H1 (cell line): ENCODE results near the gene ARHGEF40. TPM values are rescaled to one million over a fixed set of nuclear protein-coding genes. Genes with fewer than 3 reads are reported as not detected.

ENCODE experiments used
- ASH2L ChIP-seq: fragments of 200-600, 300-600 bp; sonication (generic); IDR thresholded peaks from one replicate; pipeline ENCODE4 v1.7.1; 2017; ENCODE audit warnings: low read length
- ATF3 ChIP-seq: IDR thresholded peaks from 2 replicates; pipeline ENCODE4 v1.6.1; 2011; ENCODE audit warnings: low read depth, mild to moderate bottlenecking, low read length; ENCODE audit not compliant: insufficient read depth
- CEBPB ChIP-seq: IDR thresholded peaks from 2 replicates; pipeline ENCODE4 v1.6.1; 2012; ENCODE audit warnings: low read depth, low read length
- CTBP2 ChIP-seq: IDR thresholded peaks from 2 replicates; pipeline ENCODE4 v1.7.0; 2011; ENCODE audit warnings: borderline replicate concordance, mild to moderate bottlenecking, moderate library complexity, mixed read lengths, low read length; ENCODE audit not compliant: insufficient read depth, insufficient read length
- E2F6 ChIP-seq: IDR thresholded peaks from 2 replicates; pipeline ENCODE4 v1.6.1; 2012; ENCODE audit warnings: inconsistent platforms
- EP300 ChIP-seq, 2 experiments: IDR thresholded peaks; 1 replicate in 1 of 2; 2 replicates in 1 of 2; pipeline ENCODE4 v1.6.1; 2011 to 2012; ENCODE audit warnings: low read depth in 2 of 2, low read length in 2 of 2, mild to moderate bottlenecking in 2 of 2, borderline replicate concordance in 1 of 2, inconsistent platforms in 1 of 2, moderate library complexity in 1 of 2
- GABPA ChIP-seq: IDR thresholded peaks from 2 replicates; pipeline ENCODE4 v1.6.1; 2011; ENCODE audit warnings: mild to moderate bottlenecking, low read length, moderate library complexity, borderline replicate concordance; ENCODE audit not compliant: insufficient read depth
- GTF2F1 ChIP-seq: IDR thresholded peaks from 2 replicates; pipeline ENCODE4 v1.6.1; 2012; ENCODE audit warnings: low read depth, low read length, improper control_type of control experiment, borderline replicate concordance
- HDAC2 ChIP-seq, 2 experiments: fragments of 300-600 bp in 1 of 2; sonication (generic) in 1 of 2; IDR thresholded peaks; 2 replicates each; pipeline ENCODE4 v1.6.1; 2011 to 2012; ENCODE audit warnings: low read depth in 2 of 2, low read length in 2 of 2, mild to moderate bottlenecking in 2 of 2, moderate library complexity in 2 of 2, borderline replicate concordance in 1 of 2, inconsistent platforms in 1 of 2
- JUND ChIP-seq: IDR thresholded peaks from 2 replicates; pipeline ENCODE4 v1.6.1; 2011; ENCODE audit warnings: mild to moderate bottlenecking, improper control_type of control experiment, low read length
- KDM1A ChIP-seq: fragments of 200-600, 300-600 bp; sonication (generic); IDR thresholded peaks from 2 replicates; pipeline ENCODE4 v1.7.1; 2016; ENCODE audit warnings: mild to moderate bottlenecking, low read length, borderline replicate concordance
- NRF1 ChIP-seq: IDR thresholded peaks from 2 replicates; pipeline ENCODE4 v1.6.1; 2011; ENCODE audit warnings: mild to moderate bottlenecking, low read depth, low read length, improper control_type of control experiment
- PHF8 ChIP-seq: fragments of 200-600 bp; sonication (generic); conservative IDR thresholded peaks from 2 replicates; pipeline ENCODE4 v1.7.1; 2012; ENCODE audit warnings: low read depth, mild to moderate bottlenecking, inconsistent platforms, low read length, moderate library complexity
- RAD21 ChIP-seq, 2 experiments: IDR thresholded peaks in 1 of 2; conservative IDR thresholded peaks in 1 of 2; 2 replicates each; pipeline ENCODE4 v1.6.1; 2011; ENCODE audit warnings: low read depth in 2 of 2, low read length in 2 of 2, improper control_type of control experiment in 1 of 2, inconsistent platforms in 1 of 2, mild to moderate bottlenecking in 1 of 2, moderate library complexity in 1 of 2
- RFX5 ChIP-seq: IDR thresholded peaks from 2 replicates; pipeline ENCODE4 v1.6.1; 2011; ENCODE audit warnings: low read depth, low read length, improper control_type of control experiment, borderline replicate concordance
- RNF2 ChIP-seq: fragments of 200-900, 300-1000 bp; sonication (generic); IDR thresholded peaks from 2 replicates; pipeline ENCODE4 v1.7.1; 2016; ENCODE audit warnings: borderline replicate concordance, low read depth, mild to moderate bottlenecking, antibody characterized with exemption, low read length; ENCODE audit not compliant: poor library complexity, severe bottlenecking; ENCODE audit errors: missing control alignments
- SP4 ChIP-seq: IDR thresholded peaks from 2 replicates; pipeline ENCODE4 v1.6.1; 2012; ENCODE audit warnings: low read length, inconsistent platforms
- TAF1 ChIP-seq: IDR thresholded peaks from 2 replicates; pipeline ENCODE4 v1.6.1; 2011; ENCODE audit warnings: mild to moderate bottlenecking, low read depth, low read length
- TEAD4 ChIP-seq: IDR thresholded peaks from 2 replicates; pipeline ENCODE4 v1.6.1; 2012; ENCODE audit warnings: low read depth, low read length, inconsistent platforms, mixed read lengths
- USF2 ChIP-seq: IDR thresholded peaks from 2 replicates; pipeline ENCODE4 v1.6.1; 2011; ENCODE audit warnings: low read length, improper control_type of control experiment
- polyA plus RNA-seq, 7 experiments: library from polyadenylated mRNA; depleted of rRNA in 3 of 7; stranded (reverse) in 5 of 7; unstranded in 2 of 7; fragments of >200 nt in 5 of 7; fragments of 200-250 nt in 2 of 7; gene quantifications; 1 replicate in 5 of 7; 2 replicates in 1 of 7; 4 replicates in 1 of 7; pipeline versions ENCODE4 v1.2.1 to v1.2.3, GENCODE V29; 2011 to 2013; ENCODE audit warnings: missing spikeins in 2 of 7, mixed read lengths in 2 of 7
- total RNA-seq: library from RNA; stranded (reverse); fragmentation: NEBNext Ultra II Directional; extraction: Animal tissue kit (Norgen Biotek cat#: 25700); gene quantifications from 2 replicates; pipeline ENCODE4 v1.2.1, GENCODE V29; 2021

Gene ARHGEF40
- total and polyA plus RNA-seq, 2 of the 8 experiments (the other 6 are each of a cell fraction or from before 2014, with no cell fraction given), result 53.1 to 101 TPM

GRCh38 chr14:21106498-21107282 is 36.6 kb downstream of the ARHGEF40 start (continued):
- TF ChIP-seq USF2 (no peak), KDM1A (no peak), EP300 (IDR thresholded peaks at IDR 0.05; ENCODE audit: borderline replicate concordance in 1 of 2, low read depth in 2 of 2, low read length in 2 of 2) (no peak), RNF2 (no peak), RAD21 (IDR thresholded peaks at IDR 0.05 in 1 of 2, conservative IDR thresholded peaks at IDR 0.05 in 1 of 2; ENCODE audit: low read depth in 2 of 2, low read length in 2 of 2) (peak; percentile 79 to 86), PHF8 (no peak), NRF1 (no peak), ASH2L (no peak), TAF1 (no peak), JUND (no peak), CEBPB (no peak), GTF2F1 (no peak), RFX5 (no peak), ATF3 (no peak), SP4 (no peak), CTBP2 (no peak), GABPA (no peak), HDAC2 (IDR thresholded peaks at IDR 0.05; ENCODE audit: borderline replicate concordance in 1 of 2, low read depth in 2 of 2, low read length in 2 of 2) (no peak), E2F6 (no peak), TEAD4 (no peak)
